ENCODE data around the gene RUBCNL. TPM values are rescaled to one million over a fixed set of nuclear protein-coding genes. Genes with fewer than 3 reads are reported as not detected.

RUBCNL gene
- total and polyA plus RNA-seq, 9 donors: 0.57 to 4.5 (median 1.5) TPM

DNA sequence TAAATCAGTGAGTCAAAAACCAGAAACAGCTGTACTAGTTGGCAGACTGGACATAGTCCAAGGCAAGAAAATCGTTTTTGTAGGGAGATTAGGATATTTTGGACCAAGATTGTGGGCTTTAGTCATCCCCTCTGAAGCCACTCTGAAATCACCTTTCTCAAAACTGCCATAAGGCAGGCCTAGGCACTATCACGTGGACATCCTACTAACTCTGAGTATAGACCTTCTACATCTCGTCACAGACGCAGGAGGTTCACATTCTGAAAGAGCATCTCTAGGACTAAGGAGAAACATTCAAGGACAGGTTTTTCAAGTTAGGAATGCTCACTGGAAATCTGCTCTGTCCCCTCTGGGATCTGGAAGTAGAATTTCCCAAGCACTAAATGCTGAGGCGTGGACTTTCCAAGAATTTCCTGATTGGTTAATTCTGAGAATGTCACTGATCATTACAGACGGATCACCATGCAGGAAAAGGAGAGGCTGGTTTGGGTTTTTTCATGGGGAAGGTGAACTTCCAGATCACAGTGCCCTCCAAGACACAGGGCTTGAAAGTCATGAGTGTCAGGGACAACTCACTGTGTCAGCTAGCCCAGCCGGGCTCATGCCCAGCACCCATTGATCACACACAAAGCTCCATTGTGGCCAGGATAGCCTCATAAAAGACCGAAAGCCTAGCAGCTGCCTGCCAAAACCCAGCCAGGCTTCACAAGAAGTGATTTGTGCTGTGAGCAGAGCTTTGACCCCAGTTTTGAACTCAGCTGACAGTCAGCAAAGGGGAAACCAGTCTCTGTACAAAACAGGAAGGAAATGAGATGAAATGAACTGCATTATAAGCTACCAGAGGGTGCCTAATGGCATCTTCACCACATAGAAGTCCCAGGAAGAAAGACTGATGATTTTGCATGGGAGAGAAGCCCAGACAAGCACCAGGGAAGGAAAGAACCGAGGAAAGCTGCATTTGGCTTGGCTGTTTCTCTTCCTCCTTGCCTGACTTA is 2.7 kb upstream of the RUBCNL start:
- TF ChIP-seq CTCF (IDR thresholded peaks at IDR 0.05) (no peak), EP300 (IDR thresholded peaks at IDR 0.05) (no peak)
- no peak overlapping the region for H3K27ac ChIP-seq
- 67 to 73% (median 67%) methylated on average over 9 of the region's 9 CpGs for WGBS, 3 donors

DNA sequence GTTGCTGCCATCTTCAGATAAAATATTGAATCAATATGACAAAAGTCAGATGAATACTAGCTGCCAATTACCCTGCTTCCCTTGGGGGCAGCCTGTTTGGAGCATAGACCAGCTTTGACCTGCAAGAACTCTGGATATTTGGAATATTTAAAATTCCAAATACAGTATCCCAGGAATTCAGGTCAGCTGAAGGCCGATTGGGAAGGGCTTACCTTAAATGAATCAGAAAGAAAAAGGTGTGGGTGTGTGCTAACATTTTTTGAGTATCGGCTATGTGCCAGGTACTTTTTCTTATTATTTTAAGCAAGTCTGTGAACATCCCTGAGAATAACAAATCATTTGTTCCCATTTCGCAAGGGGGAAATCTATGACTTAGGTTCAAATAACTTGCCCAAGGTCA is 1.8 kb upstream of the RUBCNL start:
- WGBS, 3 donors: 66 to 71% (median 69%) methylated on average over 3 of the region's 3 CpGs
- no peak for DNase-seq
- Histone ChIP-seq H3K9me3 (no peaks in the 10 kb centered on the region), H3K36me3 (no peaks in the 10 kb centered on the region), H3K27me3 (no peaks in the 10 kb centered on the region), H3K4me1 (ENCODE audit: insufficient read depth) (peaks cover 3% of the 10 kb centered on the region), H3K4me3 (no peak overlapping the region), H3K27ac (no peak overlapping the region)
- TF ChIP-seq POLR2A (IDR thresholded peaks at IDR 0.05): no peak
- no peak for TF ChIP-seq CTCF (IDR thresholded peaks at IDR 0.05)
- no peak for TF ChIP-seq EP300 (IDR thresholded peaks at IDR 0.05)
- intact Hi-C loops (cut with DNase I): no loop called here

More for the DNA sequence above, 2.7 kb upstream of the RUBCNL start:
- no peaks in the 10 kb centered on the region for H3K36me3 ChIP-seq
- intact Hi-C loops (cut with DNase I): no loop called here
- no peaks in the 10 kb centered on the region for H3K9me3 ChIP-seq
- H3K4me3 ChIP-seq: no peak overlapping the region
- H3K4me1 ChIP-seq (ENCODE audit: insufficient read depth): peaks cover 3% of the 10 kb centered on the region
- no peak for DNase-seq
- H3K27me3 ChIP-seq: no peaks in the 10 kb centered on the region

DNA sequence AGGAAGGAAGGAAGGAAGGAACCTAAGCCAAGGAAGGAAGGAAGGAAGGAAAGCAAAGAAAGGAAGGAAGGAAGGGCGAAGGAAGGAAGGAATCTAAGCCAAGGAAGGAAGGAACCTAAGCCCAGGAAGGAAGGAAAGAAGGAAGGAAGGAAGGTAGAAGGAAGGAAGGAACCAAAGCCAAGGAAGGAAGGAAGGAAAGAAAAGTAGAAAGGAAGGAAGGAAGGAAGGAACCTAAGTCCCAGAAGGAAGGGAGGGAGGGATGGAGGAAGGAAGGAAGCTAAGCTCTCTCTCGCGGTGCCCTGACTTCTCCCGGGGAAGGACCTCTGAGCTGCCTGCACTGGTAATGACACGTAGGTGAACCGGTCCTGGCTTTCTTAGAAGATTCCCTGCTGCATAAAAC is 1.3 kb upstream of the RUBCNL start:
- Histone ChIP-seq H3K27ac (no peak overlapping the region), H3K4me1 (ENCODE audit: insufficient read depth) (peaks cover 3% of the 10 kb centered on the region), H3K4me3 (no peak overlapping the region), H3K36me3 (no peaks in the 10 kb centered on the region), H3K27me3 (no peaks in the 10 kb centered on the region), H3K9me3 (no peaks in the 10 kb centered on the region)
- no peak for DNase-seq
- intact Hi-C loops (cut with DNase I): no loop called here
- WGBS, 3 donors: 84 to 90% (median 86%) methylated on average over 6 of the region's 6 CpGs
- no peak for TF ChIP-seq EP300 (IDR thresholded peaks at IDR 0.05)
- TF ChIP-seq CTCF (IDR thresholded peaks at IDR 0.05): no peak

DNA sequence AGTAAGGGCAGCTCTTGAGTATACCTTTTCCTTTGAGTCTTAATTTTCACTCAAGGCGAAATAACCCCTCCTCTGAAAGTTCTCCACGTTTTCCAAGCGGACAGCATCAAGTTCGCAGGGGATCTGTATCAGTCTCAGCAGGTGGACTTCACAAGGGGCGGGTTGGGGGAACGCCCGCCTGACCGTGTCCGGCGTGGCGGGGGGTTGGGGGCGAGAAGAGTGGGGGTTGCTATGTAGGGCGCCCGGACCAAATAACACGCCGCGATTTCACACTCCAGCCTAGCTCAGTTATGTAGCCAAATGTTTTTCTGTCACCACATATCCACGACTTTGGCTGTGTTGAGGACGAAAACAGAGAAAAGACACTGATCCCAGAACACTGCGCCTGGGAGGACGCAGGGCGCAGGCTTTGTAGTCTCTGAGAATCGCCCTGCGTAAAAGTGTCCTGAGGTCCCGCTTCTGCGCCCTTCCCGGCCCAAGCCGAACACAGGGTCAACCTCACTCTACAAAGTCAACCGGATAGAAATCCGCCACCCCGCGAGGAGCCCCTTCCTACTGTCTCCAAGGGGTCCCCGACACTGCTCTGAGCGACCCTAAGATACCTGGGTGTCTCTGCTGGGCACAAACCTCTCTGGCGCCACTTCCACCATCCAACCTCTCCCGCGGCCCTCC is 524 bp downstream of the RUBCNL start:
- intact Hi-C loops (cut with DNase I): no loop called here
- peaks cover 3% of the 10 kb centered on the region for H3K4me1 ChIP-seq (ENCODE audit: insufficient read depth)
- no peaks in the 10 kb centered on the region for H3K27me3 ChIP-seq
- H3K36me3 ChIP-seq: no peaks in the 10 kb centered on the region
- peak overlapping the region; percentile 26 for H3K4me3 ChIP-seq
- no peak overlapping the region for H3K27ac ChIP-seq
- no peak for DNase-seq
- no peak for TF ChIP-seq CTCF (IDR thresholded peaks at IDR 0.05)
- no peak for TF ChIP-seq EP300 (IDR thresholded peaks at IDR 0.05)
- TF ChIP-seq POLR2A (IDR thresholded peaks at IDR 0.05): no peak
- no peaks in the 10 kb centered on the region for H3K9me3 ChIP-seq
- 3 to 5% (median 4%) methylated on average over 36 to 37 of the region's 37 CpGs for WGBS, 3 donors

Data from ovary (tissue), 9 donors.